HepG2 (cell line): Measurements from ENCODE around the gene BEGAIN. TPM values are rescaled to one million over a fixed set of nuclear protein-coding genes. Genes with fewer than 3 reads are reported as not detected.

ENCODE experiments used
- ATAC-seq: fragments of 200-7000 bp; cut with Tn5 transposase; 3 replicates; pipeline ENCODE4 v1.9.1; 2020; ENCODE audit warnings: mild to moderate bottlenecking, moderate library complexity
- BruUV-seq: library from RNA; stranded (reverse); fragments of 400-500 nt; replicated peaks from 2 replicates; lab custom pipeline; 2021; lab: Mats Ljungman, UMichigan
- CTCF ChIA-PET: fragments of 300-600 bp; formaldehyde crosslinking; extraction: SDS; loops from one replicate; lab custom pipeline; 2021; ENCODE audit warnings: low total read pairs, inconsistent platforms, low intra/inter-chr PET ratio; lab: Yijun Ruan, JAX
- POLR2A ChIA-PET: fragments of 350-600 bp; sonication (Branson Sonifier 250); formaldehyde crosslinking; loops from one replicate; lab custom pipeline; 2020; ENCODE audit warnings: antibody characterized with exemption, inconsistent platforms; lab: Yijun Ruan, JAX
- DNase-seq: peaks from one replicate; pipeline ENCODE4 v3.0.0-alpha.2; 2015; ENCODE audit warnings: low spot score
- FAIRE-seq: peaks from 3 replicates; lab custom pipeline; 2011; peaks lifted over from hg19 to GRCh38; lab: Jason Lieb, UNC
- H2AFZ ChIP-seq: one replicate; pipeline ENCODE4 v1.6.1; 2011; ENCODE audit warnings: low read length, inconsistent platforms
- H3K27ac ChIP-seq: fragments of 300-600 bp; 3 replicates; pipeline ENCODE4 v1.8.0; 2011; ENCODE audit warnings: mixed run types, mild to moderate bottlenecking, mixed read lengths, low read length, inconsistent platforms; ENCODE audit not compliant: insufficient read depth; ENCODE audit errors: extremely low read length
- H3K27me3 ChIP-seq, 2 experiments: fragments of 200-600 bp in 1 of 2; 2 replicates in 1 of 2; 3 replicates in 1 of 2; pipeline versions ENCODE4 v1.6.0 to v1.8.0; 2011; ENCODE audit warnings: low read length in 2 of 2, mild to moderate bottlenecking in 2 of 2, moderate library complexity in 2 of 2, inconsistent platforms in 1 of 2; ENCODE audit not compliant: insufficient read depth in 2 of 2, control insufficient read depth in 1 of 2
- H3K36me3 ChIP-seq, 2 experiments: fragments of 200-600 bp in 1 of 2; replicated peaks in 1 of 2; 2 replicates in 1 of 2; 3 replicates in 1 of 2; pipeline versions ENCODE4 v1.5.1 to v1.8.0; 2011; ENCODE audit warnings: low read length in 2 of 2, inconsistent platforms in 1 of 2; ENCODE audit not compliant: insufficient read depth in 2 of 2, control insufficient read depth in 1 of 2
- H3K4me1 ChIP-seq: 2 replicates; pipeline ENCODE4 v1.5.1; 2012; ENCODE audit warnings: low read length, inconsistent platforms; ENCODE audit not compliant: insufficient read depth
- H3K4me2 ChIP-seq: 2 replicates; pipeline ENCODE4 v1.6.0; 2011; ENCODE audit warnings: low read depth, low read length, inconsistent platforms
- H3K4me3 ChIP-seq, 3 experiments: fragments of 200-600 bp in 1 of 3; sonication (generic), shearing (Covaris generic) in 1 of 3; replicated peaks in 1 of 3; 2 replicates each; pipeline ENCODE4 v1.5.1; 2011 to 2016; ENCODE audit warnings: low read length in 3 of 3, inconsistent platforms in 2 of 3, low read depth in 2 of 3, mild to moderate bottlenecking in 2 of 3, control low read depth in 1 of 3, mixed read lengths in 1 of 3; ENCODE audit not compliant: insufficient read depth in 1 of 3
- H3K79me2 ChIP-seq: one replicate; pipeline ENCODE4 v1.6.1; 2011; ENCODE audit warnings: low read length, inconsistent platforms; ENCODE audit not compliant: insufficient read depth
- H3K9ac ChIP-seq: 2 replicates; pipeline ENCODE4 v1.6.0; 2011; ENCODE audit warnings: mild to moderate bottlenecking, low read depth, low read length, inconsistent platforms; ENCODE audit not compliant: insufficient read depth
- H3K9me3 ChIP-seq: 2 replicates; pipeline ENCODE4 v1.5.1; 2012; ENCODE audit warnings: mild to moderate bottlenecking, low read length
- H4K20me1 ChIP-seq: 2 replicates; pipeline ENCODE4 v1.6.0; 2011; ENCODE audit warnings: inconsistent platforms, mild to moderate bottlenecking, low read length, moderate library complexity; ENCODE audit not compliant: insufficient read depth
- CREB1 ChIP-seq, 2 experiments: fragments of 450-650 bp in 1 of 2; IDR thresholded peaks; 2 replicates each; pipeline ENCODE4 v1.6.1; 2016 to 2017; ENCODE audit warnings: control low read depth in 1 of 2, mild to moderate bottlenecking in 1 of 2, missing compliant biosample characterization in 1 of 2, missing genetic modification characterization in 1 of 2
- ELK4 ChIP-seq: sonication (generic); formaldehyde crosslinking; IDR thresholded peaks from 2 replicates; pipeline ENCODE4 v1.9.0; 2021; ENCODE audit warnings: missing genetic modification reagents, borderline replicate concordance
- JUNB ChIP-seq: sonication (generic); formaldehyde crosslinking; IDR thresholded peaks from 2 replicates; pipeline ENCODE4 v1.8.0; 2022; ENCODE audit warnings: missing genetic modification reagents, mild to moderate bottlenecking, borderline replicate concordance
- PPARG ChIP-seq: conservative IDR thresholded peaks from 2 replicates; pipeline ENCODE4 v1.6.1; 2016; ENCODE audit warnings: missing biosample characterization, missing genetic modification reagents
- RXRA ChIP-seq: sonication (generic); formaldehyde crosslinking; IDR thresholded peaks from 2 replicates; pipeline ENCODE4 v1.5.1; 2020; ENCODE audit warnings: missing genetic modification reagents
- SCMH1 ChIP-seq: sonication (generic); formaldehyde crosslinking; IDR thresholded peaks from 2 replicates; pipeline ENCODE4 v1.9.0; 2021; ENCODE audit warnings: missing genetic modification reagents, mild to moderate bottlenecking, borderline replicate concordance
- ZNF263 ChIP-seq: sonication (generic); formaldehyde crosslinking; IDR thresholded peaks from 2 replicates; pipeline ENCODE4 v1.4.0; 2020; ENCODE audit warnings: missing genetic modification reagents
- WGBS: methylation state at CpG from one replicate; pipeline ENCODE4 v1.1.6; 2017; ENCODE audit warnings: low lambda C conversion rate; 5-methylcytosine and 5-hydroxymethylcytosine counted together
- in situ Hi-C: cut with HindIII; loops from 2 replicates; pipeline ENCODE4 v1.10.0; 2017; ENCODE audit warnings: low pct_unique_long_range_greater_than_20kb; ENCODE audit not compliant: extremely low pct_ligation_motif_present
- intact Hi-C: fragments of 100-400 bp; cut with micrococcal nuclease; formaldehyde crosslinking; loops from one replicate; pipeline ENCODE4 v1.10.0; 2022; ENCODE audit not compliant: unreplicated experiment
- polyA plus RNA-seq, 8 experiments: library from polyadenylated mRNA; depleted of rRNA in 3 of 8; stranded (reverse) in 7 of 8; unstranded in 1 of 8; fragments of >200 nt; fragmentation: Illumina TruSeq in 4 of 8; extraction: Trizol in 4 of 8; gene quantifications; 2 replicates each; pipeline versions ENCODE4 v1.2.1 to v1.2.3, GENCODE V29; 2011 to 2016; ENCODE audit warnings: low read depth in 4 of 8, missing spikeins in 1 of 8, mixed read lengths in 1 of 8; ENCODE audit not compliant: insufficient read depth in 1 of 8
- total RNA-seq, 5 experiments: library from RNA; depleted of rRNA; stranded (reverse); fragments of >200 nt; fragmentation: Illumina TruSeq; extraction: Trizol; gene quantifications; 2 replicates each; pipeline ENCODE4 v1.2.3, GENCODE V29; 2016; ENCODE audit warnings: low read depth in 1 of 5
- TF ChIP-seq, protein P1 (sequence below): sonication (generic); formaldehyde crosslinking; IDR thresholded peaks from 2 replicates; pipeline ENCODE4 v1.8.0; 2022; ENCODE audit warnings: missing genetic modification reagents, low read depth, mild to moderate bottlenecking, borderline replicate concordance

Gene BEGAIN
- total and polyA plus RNA-seq, 2 of the 13 experiments (the other 11 are each of a cell fraction or from before 2014, with no cell fraction given): not detected

DNA sequence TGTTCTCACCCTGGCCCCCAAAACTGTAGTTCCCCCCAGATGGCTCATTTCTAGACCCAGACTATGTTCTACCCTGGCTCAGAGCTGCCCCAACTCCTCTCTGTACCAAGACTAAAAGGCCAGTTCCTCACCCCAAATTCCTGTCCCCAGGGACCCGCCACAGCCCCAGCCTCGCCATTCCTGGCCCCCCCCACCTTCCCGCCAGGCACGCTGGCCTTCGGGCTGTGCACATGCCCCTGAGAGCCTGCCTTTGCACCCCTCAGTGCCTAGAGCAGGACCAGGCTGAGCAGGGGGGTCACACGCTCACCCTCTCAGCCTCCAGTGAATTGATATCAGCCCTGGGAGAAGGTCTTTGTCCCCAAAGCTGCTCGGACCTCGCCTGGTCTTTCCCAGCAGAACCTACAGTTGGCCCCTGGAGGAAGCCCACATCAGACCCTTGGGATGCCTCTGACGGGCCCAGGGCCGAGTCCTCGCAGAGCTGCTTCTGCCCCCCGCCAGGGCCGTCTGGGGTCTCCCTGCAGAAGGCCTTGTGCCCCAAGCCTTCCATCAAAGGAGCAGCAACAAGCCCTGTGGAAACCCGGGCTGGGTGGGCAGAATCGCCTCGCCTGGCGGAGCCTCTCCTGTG is 32.4 kb downstream of the BEGAIN start (continued):
- TF ChIP-seq, protein P1, sequence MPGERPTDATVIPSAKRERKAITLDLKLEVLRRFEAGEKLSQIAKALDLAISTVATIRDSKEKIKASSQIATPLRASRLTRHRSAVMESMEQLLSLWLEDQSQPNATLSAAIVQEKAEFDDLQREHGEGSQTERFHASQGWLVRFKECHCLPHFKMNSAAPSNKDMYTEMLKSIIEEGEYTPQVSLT: no peak
- TF ChIP-seq JUNB (CRISPR knock-in tag) (no peak), RXRA (no peak), ELK4 (no peak), SCMH1 (CRISPR knock-in tag) (no peak)

GRCh38 chr14:100554082-100554677 is 33.0 kb downstream of the BEGAIN start:
- WGBS: 12% methylated on average over 9 of the region's 19 CpGs
- intact Hi-C loops: no loop called here
- no peak overlapping the region for H3K4me3 ChIP-seq

More at GRCh38 chr14:100554082-100554677, 33.0 kb downstream of the BEGAIN start:
- no peak for FAIRE-seq
- TF ChIP-seq PPARG (CRISPR knock-in tag): no peak
- TF ChIP-seq ZNF263 (CRISPR knock-in tag): peak; percentile 70; the same call in 1 of the 2 replicates
- TF ChIP-seq CREB1 (IDR thresholded peaks at IDR 0.05): 0 out of 2 replicates have a peak, but pooled peaks have one; percentile 54
- no peak for TF ChIP-seq CREB1 (CRISPR knock-in tag; IDR thresholded peaks at IDR 0.05)
- Histone ChIP-seq H3K9me3 (no peaks in the 10 kb centered on the region), H3K4me2 (no peak overlapping the region), H4K20me1 (0 out of 2 replicates have a peak, but pooled peaks cover 4% of the 10 kb centered on the region), H2AFZ (no peak overlapping the region), H3K9ac (no peak overlapping the region), H3K79me2 (no peaks in the 10 kb centered on the region), H3K36me3 (no peaks in the 10 kb centered on the region), H3K4me1 (no peaks in the 10 kb centered on the region), H3K27ac (no peak overlapping the region), H3K27me3 (peaks cover 27 to 90% of the 10 kb centered on the region in 2 experiments)
- ChIA-PET POLR2A (no interaction called here), CTCF (no interaction called here)
- in situ Hi-C loops: no loop called here
- no TSS peak for BruUV-seq
- ATAC-seq: no peak
- no peak for DNase-seq
